Stimulated activated CD4-positive, alpha-beta T cell treated with anti-CD3 and anti-CD28 coated beads, Interleukin-1b, Interleukin-23, amount 100 ng/mL, for 48 hours (primary cell): ENCODE measurements around the gene POLG.

Source experiments
- DNase-seq: peaks from one replicate; pipeline ENCODE4 v3.0.0-alpha.2; 2020

POLG gene

DNA sequence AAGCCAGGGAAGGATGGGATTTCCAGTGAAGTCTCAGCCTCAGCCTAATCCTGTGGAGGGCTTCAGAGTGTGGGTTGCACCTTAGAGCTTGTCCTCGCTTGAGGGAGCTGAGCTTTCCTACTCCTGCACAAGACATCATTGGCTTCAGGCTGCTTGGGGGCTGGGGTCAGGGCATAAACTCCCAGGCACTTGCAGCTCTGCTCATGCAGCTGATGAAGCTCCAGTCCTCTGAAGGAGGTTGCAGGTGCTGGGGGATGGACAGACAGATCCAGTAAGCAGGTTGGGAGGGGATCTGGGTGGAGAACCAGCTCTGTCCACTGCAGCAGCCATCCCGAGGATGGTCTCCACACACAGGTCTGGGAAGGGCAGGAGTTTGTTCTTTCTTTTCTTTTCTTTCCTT lies 19.4 kb upstream of the POLG start:
- no peak for DNase-seq

DNA sequence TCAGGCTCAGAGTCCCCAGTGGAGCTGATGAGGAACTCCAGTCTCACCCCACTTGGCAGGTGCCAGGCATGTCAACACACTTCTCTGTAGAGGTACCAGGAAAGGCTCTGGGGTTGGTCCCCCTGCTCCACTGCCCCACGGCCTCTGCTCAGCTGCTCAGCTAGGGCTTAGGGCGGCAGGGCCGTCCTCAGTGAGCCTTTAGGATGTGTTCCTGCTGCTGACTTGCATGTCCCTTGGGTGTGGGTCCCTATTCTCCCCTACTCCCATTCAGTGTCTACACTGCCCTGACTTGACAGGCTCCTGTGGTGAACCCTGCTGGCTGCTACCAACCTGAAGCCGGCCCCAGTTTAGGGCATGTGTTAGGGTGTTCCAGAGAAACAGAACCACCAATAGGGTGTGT lies 17.9 kb upstream of the POLG start:
- no peak for DNase-seq

DNA sequence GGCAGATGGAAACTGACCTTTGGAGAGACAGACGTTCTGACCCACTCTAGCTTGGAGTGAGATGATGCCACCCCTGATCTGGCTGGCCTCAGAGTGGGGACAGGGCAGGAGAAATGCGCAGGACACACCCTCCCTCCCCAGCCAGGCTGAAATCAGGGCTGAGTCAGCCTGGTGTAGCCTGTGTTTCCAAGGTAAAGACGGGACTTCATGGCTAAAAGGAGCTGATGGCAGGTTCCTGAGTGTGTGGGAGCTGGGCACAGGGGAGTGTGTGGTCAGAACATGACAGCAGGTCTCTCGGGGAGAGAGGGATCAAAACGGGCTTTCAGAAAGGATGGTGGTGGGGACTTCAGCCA lies 14.6 kb upstream of the POLG start:
- no peak for DNase-seq

DNA sequence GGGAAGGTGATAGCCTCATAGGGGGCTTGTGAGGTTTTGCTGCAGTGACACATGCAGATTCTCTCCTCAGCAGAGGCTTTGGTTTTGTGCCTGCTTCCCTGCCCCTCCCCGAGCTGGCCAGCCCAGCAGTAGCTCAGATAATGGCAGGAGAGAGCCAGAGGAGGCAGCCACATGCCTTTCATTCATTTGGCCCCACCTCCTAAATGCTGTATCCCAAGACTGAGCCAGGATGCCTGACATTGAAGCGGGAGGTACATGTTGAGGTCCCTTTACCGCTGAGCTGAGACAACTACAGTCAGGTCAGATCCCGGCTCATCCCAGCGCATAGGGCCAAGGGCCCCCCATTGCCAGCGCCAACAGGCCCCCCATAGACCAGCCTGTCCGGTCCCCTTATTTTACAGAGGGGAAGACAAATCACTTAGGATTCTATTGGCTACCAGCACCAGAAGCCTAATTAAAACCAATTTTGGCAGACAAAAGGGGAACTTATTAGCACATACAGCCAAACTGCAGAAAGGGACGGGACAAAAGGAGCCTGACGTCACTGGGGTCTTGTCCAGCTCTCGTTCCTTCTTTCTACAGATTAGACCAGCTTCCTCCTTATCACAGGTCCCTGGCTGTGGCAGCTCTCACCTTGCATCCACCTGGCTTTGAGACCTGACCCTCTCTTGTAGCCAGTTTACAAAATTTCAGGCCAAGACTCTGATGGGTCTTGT lies 12.1 kb upstream of the POLG start:
- DNase-seq = no peak

DNA sequence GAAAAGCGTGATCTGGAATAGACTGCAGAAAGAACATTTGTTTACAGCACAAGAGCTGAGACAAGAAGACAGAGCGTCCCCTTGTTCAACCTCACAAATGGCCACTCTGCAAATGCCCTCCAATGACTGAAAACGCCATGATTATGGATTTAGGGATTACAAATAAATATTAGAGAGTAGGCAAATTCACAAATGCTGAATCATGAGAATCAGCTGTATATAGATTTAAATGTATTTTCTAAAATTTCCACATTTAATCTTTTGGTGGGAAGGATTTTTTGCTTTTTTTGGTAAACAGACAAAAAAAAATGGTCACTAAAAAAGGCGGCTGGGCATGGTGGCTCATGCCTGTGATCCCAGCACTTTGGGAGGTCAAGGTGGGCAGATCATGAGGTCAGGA lies 10.6 kb upstream of the POLG start:
- no peak for DNase-seq

DNA sequence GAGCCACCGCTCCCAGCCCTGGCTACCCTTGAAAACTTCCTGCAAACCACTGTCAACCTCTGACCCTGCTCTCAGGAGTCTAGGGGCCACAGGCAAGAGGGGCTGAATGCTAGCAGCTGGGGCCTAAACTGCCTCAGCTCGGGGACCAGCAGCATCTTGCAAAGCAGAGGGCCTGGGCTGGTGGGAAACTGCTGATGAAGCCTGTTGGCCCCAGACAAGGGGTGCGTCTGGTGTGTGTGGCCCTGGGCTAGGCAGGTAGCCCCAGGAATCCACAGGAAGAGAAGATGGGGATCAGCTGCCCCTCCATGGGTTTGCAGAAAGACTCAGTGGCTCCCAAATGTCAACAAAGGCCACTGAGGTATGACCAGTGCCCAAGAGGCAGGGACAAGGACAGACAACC lies 8.2 kb upstream of the POLG start:
- DNase-seq = no peak

DNA sequence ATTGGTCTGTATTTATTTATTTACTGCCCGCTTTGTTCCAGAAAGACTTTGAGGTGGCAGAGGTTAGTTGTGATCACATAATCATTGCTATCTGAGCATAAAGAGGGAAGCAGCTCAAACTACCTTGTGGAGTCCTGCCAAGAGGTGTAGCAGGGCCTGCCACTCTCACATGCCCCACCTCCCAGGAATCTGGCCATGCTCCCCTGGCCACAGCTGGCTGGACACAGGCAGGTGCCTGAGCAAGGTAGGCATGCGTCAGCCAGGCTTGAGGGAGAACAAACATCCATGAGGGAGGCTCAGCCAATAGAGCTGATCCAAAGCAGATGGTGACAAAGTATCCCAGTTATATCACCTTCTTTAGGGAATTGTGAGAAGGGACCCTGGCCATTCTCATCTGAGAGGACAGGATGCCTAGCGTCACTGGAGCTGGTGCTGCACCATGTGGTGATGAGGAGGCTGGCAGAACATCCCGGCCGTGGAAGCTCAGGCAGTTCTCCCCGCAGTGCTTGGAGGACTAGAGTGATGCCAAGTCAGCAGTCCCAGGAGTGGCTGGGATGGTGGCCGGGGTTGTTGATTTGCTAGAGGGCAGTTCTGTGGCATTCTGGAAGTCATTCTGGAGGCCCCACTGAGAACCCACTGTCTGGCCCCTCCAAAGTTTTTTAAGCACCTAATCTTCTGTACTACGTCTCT lies 6.8 kb upstream of the POLG start:
- DNase-seq = no peak

DNA sequence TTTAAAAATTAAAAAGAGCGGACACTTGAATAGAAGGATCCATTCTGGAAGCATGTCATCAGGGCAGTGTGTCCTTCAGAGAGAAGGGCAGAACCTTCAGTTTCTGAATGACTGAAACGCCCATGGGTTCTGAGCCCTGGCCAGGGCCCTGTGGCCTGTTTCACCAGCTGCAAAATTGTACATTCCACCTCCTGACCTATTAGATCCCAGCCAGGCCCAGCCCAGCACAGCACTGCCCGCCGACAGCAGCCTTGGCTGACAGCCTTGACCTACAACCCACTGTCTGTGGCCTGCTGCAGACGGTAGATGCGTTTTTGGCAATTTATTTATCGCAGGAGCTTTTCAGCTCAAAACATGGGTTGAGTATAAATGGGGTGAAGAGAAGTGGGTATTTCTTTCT lies 5.9 kb upstream of the POLG start:
- DNase-seq = no peak

DNA sequence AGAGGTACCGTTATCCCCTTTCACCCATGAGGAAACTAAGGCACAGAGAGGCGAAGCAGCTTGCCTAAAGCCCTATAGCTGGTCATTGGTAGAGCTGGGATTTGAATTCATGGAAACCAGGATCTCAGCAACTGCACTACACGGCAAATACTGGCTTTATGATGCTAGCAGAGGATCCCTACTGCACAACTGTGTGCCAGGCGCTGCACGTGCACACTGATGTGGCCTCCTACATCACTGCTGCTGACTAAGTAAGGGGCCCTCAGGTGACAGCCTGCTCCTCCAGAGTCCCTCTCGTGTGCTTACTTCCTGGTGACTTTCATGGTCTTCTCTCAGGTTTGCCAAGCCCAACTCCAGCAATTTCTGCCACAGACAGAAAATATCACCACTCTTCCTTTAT lies 3.4 kb upstream of the POLG start:
- DNase-seq = peak; percentile 23

DNA sequence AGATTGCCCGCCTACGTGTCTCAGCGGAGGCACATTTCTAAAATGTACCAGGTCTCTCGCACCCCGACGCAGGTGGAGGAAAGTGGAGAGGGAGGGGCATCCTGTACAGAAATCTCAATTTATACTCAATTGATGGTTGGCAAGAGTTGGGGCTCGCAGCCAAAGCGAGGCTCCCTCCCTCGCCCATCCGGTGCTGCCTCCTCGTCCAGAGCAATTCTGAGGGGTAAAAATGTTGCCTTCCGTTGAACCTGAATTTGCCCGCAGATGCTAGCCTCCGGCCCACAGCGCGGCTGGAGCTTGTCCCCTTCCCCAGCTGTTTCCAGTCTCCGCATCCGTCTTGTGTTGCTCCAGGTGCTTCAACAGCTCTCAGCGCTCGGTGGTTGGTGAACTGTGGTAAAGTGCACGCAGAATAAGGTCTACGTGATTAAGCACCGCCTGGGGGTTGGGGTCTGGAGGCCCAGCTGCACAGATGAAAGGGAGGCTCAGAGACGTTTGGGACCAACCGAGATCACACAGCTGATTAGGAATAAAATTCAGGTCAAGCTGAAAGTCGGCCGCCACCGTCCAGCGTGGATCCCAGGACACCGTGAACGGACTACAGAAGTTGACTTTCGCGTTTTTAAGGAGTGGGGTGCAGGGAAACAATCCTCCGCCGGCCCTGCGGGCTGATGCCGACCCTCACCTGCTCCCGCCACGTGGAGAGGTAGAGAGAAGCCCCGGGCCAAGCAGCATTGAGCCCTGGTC lies 846 bp upstream of the POLG start:
- no peak for DNase-seq

DNA sequence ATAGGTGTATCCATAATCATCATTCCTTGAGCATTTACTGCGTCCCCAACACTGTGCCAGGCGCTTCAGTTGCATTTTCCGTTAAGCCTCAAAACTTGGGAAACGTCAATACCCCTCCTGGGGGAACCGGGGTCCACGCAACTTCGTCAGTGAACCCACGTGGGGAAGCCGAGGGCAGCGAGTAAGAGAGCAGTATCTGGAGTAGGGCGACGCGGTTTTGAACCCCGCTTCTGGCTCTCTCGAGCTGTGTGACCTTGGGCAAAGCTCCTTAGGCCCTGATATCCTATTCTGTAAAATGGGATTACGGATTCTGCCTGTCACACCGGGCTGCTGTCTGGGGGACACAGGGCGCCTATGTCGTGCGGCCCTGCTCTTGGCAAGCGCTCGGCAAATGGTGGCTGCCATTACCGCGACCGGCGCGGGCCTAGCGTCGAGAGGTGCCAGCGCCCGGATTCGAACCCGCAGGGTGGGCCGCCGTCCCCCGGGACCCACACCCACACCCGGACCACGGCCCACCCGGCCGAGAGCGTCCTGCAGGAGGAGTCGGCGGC lies 590 bp downstream of the POLG start:
- DNase-seq = peak; percentile 15

DNA sequence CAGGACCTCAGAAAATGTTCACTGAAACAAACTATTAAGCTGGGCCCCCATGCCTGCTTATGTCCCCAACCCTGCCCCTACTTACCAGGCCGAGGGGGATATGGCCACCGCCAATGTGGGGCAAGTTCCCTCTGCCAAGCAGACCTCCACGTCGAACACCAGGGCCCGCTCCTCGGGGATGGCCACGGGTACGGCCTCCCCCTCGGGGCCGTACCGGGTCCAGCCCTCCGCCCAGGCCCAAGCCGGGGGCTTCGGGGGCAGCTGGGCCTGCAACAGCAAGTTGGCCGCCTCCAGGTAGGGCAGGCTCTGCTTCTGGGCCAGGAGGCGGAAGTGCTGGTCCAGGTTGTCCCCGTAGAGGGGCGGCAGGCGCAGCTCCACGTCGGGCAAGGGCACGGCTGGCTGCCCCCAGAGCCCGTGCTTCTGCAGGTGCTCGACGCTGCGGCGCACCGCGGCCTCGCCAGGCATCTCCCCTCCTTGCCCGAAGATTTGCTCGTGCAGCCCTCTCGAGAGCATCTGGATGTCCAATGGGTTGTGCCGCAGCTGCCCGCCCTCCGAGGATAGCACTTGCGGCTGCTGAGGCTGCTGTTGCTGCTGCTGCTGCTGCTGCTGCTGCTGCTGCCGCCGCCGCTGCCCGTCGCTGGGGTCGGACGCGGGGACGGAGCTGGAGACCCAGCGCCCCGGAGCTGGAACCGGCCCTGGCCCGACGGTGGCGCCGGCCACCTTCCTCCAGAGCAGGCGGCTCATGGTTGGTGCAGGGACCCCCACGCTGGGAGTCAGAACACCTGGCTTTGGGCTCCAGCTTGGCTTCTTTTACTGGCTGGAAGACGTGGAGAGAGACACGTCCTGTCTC lies 1.4 kb downstream of the POLG start:
- DNase-seq = no peak

DNA sequence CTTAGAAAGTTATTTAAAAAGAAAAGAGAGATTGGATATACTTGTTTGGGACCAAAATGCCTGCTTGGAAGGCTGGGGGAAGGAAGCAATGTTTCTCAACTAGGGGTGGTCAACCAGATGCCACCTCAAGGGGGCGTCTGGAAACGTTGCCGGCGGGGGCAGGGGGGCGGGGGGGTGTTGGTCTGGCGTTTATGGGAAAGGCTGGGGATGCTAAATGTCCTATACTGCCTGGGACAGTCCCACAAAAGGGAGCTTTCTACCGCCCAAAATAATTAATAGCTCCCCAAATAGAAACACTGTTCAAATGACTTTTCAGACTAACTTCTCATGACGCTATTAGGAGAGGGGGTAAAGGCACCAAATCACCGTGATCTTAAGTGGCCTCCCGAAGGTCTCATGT lies 2.2 kb downstream of the POLG start:
- DNase-seq = no peak

DNA sequence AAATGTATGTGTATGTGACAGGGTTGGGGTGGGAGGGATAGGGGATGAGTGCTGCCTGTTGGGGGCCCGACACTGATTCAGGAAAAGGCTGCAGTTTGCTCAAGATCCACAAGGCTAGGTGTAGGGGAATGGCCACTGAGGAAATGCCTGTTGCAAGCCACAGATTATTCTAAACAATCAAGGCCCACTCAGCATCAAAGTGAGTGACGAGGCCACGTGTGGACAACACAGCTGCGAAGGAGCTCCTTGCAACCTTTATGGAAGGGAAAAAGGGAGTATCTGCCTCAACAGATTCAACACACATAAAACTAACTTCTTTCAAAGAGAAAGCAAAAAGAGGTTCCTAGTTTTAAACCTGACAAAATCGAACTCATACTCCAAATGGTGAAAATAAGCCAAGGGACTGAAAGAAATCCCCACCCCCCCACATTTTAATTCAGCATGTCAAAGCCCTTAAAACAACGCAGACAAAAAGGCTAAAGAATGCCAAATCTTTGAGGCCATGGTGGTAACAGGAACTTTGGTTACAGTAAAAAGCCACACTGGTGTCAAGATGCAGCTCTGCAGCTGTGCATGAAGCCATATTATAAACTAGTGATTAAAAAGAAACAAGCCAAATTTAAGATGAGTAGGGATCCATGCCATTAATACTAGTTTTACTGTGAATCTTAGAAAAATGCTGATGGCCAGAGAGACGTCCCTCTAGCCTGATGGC lies 3.6 kb downstream of the POLG start:
- no peak for DNase-seq

DNA sequence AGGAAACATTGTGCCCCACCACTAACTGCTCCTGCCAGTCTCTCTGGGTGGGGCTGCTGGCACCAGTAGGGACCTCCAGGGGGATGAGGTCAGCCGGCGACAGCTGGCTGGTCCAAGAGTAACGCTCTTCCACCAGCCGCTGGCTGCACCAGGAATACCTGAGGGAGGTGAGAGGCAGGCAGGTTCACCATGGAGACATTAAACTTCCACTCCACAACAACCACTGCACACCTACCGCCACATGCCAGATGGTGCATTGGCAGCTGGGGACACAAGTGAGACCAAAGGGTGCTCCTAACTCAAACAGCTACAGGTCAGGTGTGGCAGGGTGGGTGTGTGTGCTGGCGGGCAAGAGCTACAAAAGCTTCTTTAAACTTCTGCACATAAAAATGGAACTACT lies 4.5 kb downstream of the POLG start:
- no peak for DNase-seq

DNA sequence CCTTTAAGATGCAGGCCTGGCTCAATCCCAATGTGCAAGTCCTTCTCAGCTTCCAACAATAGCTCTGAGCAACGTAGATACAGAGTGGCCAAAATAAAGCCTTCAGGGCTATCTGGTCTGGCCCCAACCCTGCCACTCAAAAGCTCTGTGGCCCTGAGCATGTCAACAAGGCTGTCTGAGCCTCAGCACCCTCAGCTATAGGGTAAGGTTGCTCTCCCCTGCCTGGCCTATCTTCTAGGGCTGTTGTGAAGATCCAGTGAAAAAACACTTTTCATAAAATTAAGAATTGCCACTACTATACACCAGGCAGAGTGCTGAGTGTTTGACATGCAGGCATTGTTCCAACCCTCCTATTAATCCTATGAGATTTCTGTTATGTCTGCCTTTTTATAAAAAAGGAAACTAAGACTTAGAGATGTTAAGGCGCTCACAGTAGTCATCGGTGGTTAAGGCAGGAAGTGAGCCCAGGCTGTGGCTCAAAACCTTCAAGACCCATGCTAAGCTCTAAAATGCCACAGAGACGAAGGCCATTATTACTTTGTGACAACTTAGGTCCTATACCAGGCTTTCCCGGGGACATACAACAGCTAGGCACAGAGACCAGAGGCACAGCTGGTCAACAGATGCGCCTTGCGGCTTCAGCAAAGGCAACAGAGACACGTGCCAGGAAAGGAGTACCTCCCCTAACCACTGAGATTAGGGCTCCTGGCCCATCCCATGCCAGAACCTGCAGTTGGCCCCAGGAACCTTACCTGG lies 5.1 kb downstream of the POLG start:
- DNase-seq = peak; percentile 20

DNA sequence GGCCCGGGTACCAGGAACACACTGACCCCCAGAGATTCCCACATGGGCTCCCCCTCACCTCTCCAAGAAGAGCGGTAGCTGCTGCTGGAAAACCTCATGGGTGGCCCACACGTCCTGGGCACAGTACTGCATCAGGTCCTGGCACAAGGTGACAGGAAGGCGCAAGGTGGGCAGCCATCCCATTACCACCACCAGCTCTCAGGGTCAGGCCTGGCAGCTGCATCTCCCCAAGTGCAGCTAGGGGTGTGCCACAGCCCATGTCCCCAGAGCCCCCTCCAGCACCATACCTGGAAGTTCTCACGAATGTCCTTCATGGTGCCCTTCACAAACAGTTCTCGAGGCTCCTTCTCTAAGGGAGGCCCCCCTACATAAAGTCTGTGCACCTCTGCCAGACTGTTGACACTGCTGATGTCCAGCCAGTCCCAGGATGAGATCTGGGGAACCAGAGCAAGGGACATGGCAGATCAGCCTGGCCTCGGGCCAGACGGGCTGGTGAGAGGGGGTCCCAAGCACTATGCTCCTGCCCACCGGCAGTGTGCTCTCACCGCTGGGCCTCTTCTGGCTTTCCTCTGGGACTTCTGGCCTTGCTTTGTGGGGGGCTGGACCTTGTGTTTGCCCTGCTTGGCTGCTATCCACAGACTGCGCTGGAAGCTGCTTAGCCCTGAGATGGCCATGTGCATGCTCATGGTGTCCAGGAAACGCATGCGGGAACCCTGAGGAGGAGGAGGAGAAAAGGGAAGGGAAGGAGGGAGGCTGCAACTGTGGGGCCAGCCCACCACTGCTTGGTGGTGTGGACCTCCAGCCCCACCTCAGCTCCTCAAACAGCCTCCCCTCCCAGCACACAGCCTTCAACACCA lies 6.0 kb downstream of the POLG start:
- no peak for DNase-seq

DNA sequence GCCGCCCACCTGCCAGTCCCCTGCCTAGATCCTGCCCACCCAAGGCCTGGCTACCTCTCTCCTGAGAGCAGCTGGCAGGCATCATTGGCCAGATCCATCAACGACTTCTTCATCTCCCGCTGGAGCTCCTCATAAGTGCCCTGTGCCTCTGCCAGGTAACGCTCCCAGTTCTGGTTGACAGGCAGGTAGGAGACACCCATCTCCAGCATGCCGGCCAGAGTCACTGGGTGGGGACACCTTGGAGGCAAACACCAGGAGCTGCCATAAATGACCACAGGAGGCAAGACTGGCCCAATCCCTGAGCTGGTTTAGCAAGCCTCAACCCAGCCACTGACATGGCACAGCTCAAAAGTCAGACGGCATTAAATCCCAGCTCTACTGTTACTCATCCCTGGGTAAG lies 7.5 kb downstream of the POLG start:
- DNase-seq = no peak

DNA sequence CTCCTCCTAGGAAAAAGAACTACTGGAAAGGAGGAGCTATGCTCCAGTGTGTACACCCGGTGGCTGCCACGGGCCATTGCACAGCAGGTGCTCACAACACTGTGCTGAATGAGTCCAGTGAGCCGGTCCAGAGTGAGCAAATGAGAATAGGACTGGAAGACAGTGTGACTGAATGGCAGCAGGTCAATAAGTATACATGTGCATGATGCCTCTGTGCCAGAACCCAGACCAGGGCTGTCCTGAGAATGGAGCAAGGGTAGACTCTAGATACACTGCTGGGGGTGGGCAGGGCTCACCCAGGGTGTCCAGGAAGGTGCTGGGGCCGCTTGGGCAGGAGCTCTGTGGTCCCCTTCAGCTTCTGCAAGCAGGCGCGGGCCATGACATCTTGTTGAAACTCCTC lies 8.3 kb downstream of the POLG start:
- no peak for DNase-seq

DNA sequence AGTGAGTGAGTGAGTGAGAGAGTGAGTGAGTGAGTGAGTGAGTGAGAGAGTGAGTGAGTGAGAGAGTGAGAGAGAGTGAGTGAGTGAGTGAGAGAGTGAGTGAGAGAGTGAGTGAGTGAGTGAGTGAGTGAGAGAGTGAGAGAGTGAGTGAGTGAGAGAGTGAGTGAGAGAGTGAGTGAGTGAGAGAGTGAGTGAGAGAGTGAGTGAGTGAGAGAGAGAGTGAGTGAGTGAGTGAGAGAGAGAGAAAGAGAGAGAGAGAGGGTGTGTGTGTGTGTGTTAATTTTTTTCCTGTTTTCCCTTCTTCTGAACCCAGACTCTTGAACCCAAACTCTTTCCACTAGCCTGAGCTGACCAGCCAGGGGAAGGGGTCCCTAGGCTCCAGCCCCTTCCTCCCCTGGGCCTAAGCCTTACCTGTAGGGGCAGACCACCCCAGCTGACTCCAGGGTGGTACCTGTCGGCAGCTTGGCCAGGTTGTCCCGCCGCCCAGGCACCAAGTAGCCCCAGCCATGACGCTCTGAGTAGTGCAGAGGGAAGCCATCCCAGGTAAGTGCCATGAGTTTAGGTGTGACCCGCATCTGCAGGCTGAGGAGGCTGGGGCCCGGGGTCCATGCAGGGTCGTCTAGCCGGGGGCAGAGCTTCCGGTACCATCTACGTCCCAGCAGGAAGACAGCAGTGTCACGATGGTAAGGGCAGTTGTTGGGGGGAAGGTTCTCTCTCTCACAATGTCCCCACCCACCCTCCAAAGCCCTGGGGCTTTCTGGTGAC lies 9.4 kb downstream of the POLG start:
- DNase-seq = no peak
